NCI-H460 (cell line): ENCODE results near the gene PNMA8C. TPM values are rescaled to one million over a fixed set of nuclear protein-coding genes. Genes with fewer than 3 reads are reported as not detected.

Source experiments
- total RNA-seq: library from RNA; depleted of rRNA; stranded (reverse); fragments of >200 nt; shearing (Covaris generic); gene quantifications from 2 replicates; pipeline ENCODE4 v1.2.3, GENCODE V29; 2014; rRNA removed

Gene PNMA8C
- total RNA-seq, 1 experiment from 2014 or later, result not detected

Other genes with a start within 250 kb of the PNMA8C start
- gene IGFL1, start 199.2 kb downstream of the PNMA8C start, total RNA-seq, result not detected in 2 replicates
- not detected in 2 replicates for gene HIF3A, start 131.9 kb downstream of the PNMA8C start, total RNA-seq
- gene PPP5C, start 81.8 kb downstream of the PNMA8C start, total RNA-seq, result 35.0 and 41.2 TPM in 2 replicates
- not detected in 2 replicates for gene CCDC8, start 15.4 kb downstream of the PNMA8C start, total RNA-seq
- not detected in 2 replicates for gene PNMA8A, start 42.6 kb upstream of the PNMA8C start, total RNA-seq
- gene PNMA8B, start 66.9 kb upstream of the PNMA8C start, total RNA-seq, result not detected in 2 replicates
- 47.1 and 53.8 TPM in 2 replicates for gene CALM3, start 172.4 kb upstream of the PNMA8C start, total RNA-seq
- not detected in 2 replicates for gene PTGIR, start 196.2 kb upstream of the PNMA8C start, total RNA-seq
- gene GNG8, start 207.3 kb upstream of the PNMA8C start, total RNA-seq, result not detected in 2 replicates
- not detected in 2 replicates for gene DACT3, start 232.2 kb upstream of the PNMA8C start, total RNA-seq